ENCODE measurements around the gene C5orf22.

C5orf22 gene

DNA sequence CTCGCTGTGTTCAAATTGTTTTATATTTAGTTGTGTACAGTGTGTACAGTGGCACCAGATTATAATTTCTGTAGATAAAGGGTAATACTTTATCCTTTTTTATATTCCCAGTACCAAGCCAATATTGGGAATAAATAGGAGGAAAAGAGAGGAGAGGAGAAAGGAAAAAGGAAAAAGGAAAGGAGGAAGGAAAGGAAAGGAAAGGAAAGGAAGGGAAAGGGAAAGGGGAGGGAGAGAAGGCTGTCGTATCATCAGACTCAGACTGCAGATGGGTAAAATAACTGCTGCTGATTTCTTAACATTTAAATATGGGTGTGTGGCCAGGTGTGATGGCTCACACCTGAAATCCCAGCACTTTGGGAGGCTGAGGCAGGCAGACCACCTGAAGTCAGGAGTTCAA lies 51.0 kb downstream of the C5orf22 start:
- H3K36me3 ChIP-seq (replicated peaks; ENCODE audit: insufficient read depth, low read length) = no peaks in the 10 kb centered on the region
- H3K27ac ChIP-seq (ENCODE audit: low read length) = no peak overlapping the region
- no peak for DNase-seq
- H3K9me2 ChIP-seq (replicated peaks; ENCODE audit: insufficient read depth, low read length) = no peaks in the 10 kb centered on the region
- no peaks in the 10 kb centered on the region for H3K79me2 ChIP-seq (ENCODE audit: low read length)
- no peak for TF ChIP-seq EZH2 (optimal IDR thresholded peaks at IDR 0.05; ENCODE audit: low read depth, low read length)
- TF ChIP-seq EZH2phosphoT487 (IDR thresholded peaks at IDR 0.05; ENCODE audit: low read length) = no peak
- TF ChIP-seq, protein P1, sequence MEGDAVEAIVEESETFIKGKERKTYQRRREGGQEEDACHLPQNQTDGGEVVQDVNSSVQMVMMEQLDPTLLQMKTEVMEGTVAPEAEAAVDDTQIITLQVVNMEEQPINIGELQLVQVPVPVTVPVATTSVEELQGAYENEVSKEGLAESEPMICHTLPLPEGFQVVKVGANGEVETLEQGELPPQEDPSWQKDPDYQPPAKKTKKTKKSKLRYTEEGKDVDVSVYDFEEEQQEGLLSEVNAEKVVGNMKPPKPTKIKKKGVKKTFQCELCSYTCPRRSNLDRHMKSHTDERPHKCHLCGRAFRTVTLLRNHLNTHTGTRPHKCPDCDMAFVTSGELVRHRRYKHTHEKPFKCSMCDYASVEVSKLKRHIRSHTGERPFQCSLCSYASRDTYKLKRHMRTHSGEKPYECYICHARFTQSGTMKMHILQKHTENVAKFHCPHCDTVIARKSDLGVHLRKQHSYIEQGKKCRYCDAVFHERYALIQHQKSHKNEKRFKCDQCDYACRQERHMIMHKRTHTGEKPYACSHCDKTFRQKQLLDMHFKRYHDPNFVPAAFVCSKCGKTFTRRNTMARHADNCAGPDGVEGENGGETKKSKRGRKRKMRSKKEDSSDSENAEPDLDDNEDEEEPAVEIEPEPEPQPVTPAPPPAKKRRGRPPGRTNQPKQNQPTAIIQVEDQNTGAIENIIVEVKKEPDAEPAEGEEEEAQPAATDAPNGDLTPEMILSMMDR (IDR thresholded peaks at IDR 0.05; ENCODE audit: low read length) = no peak
- H3K9ac ChIP-seq (ENCODE audit: low read length) = no peak overlapping the region
- H3K9me3 ChIP-seq (replicated peaks; ENCODE audit: insufficient read depth, low read length) = no peaks in the 10 kb centered on the region
- no peak overlapping the region for H2AFZ ChIP-seq (ENCODE audit: low read length)
- no peaks in the 10 kb centered on the region for H3F3A ChIP-seq (ENCODE audit: insufficient read depth, low read length)
- H3K4me3 ChIP-seq (ENCODE audit: low read length) = no peak overlapping the region
- no peak overlapping the region for H3K4me2 ChIP-seq (ENCODE audit: low read depth, low read length)
- no peaks in the 10 kb centered on the region for H3K27me3 ChIP-seq (replicated peaks; ENCODE audit: insufficient read depth, low read length)
- H3K4me1 ChIP-seq (ENCODE audit: low read length) = no peaks in the 10 kb centered on the region
- H4K20me1 ChIP-seq (ENCODE audit: insufficient read depth, low read length) = no peaks in the 10 kb centered on the region

DNA sequence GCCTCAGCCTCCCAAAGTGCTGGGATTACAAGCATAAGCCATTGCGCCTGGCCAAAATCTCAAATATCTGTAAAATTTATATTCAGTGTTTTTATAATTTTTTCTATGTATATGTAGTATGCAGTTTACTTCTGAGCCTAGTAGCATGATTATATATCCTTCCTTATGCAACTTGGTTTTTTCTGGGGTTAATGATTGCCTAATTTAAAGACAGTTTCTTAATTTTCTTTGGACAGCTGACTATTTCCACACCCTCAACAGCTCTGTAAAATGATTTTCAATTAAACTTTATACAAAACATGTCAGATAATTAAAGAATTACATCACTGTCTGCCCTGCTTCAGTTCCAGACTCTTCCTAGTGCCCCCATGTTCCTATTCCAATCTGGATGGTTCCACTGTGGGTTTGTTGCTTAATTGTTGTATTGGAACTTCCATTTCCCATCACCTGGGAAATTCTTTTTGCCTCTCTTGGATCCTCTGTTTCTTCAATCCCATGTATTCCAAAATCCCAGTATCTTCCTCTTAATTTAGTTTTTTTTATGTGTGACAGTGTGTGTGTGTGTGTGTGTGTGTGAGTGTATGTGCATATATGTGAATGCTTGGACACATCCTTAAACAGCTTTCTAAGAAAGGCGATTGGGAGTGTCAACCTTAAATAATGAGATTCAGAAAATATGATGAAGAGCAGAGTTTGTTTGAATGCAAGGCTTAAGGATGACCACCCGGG lies 53.2 kb downstream of the C5orf22 start:
- no peaks in the 10 kb centered on the region for H3K79me2 ChIP-seq (ENCODE audit: low read length)
- H3K9me3 ChIP-seq (replicated peaks; ENCODE audit: insufficient read depth, low read length) = no peaks in the 10 kb centered on the region
- no peak overlapping the region for H3K4me3 ChIP-seq (ENCODE audit: low read length)
- DNase-seq = no peak
- H3F3A ChIP-seq (ENCODE audit: insufficient read depth, low read length) = no peaks in the 10 kb centered on the region
- H3K4me1 ChIP-seq (ENCODE audit: low read length) = no peaks in the 10 kb centered on the region
- no peaks in the 10 kb centered on the region for H4K20me1 ChIP-seq (ENCODE audit: insufficient read depth, low read length)
- H3K9ac ChIP-seq (ENCODE audit: low read length) = no peak overlapping the region
- no peaks in the 10 kb centered on the region for H3K9me2 ChIP-seq (replicated peaks; ENCODE audit: insufficient read depth, low read length)
- H2AFZ ChIP-seq (ENCODE audit: low read length) = no peak overlapping the region
- no peak overlapping the region for H3K27ac ChIP-seq (ENCODE audit: low read length)
- H3K27me3 ChIP-seq (replicated peaks; ENCODE audit: insufficient read depth, low read length) = no peaks in the 10 kb centered on the region
- H3K4me2 ChIP-seq (ENCODE audit: low read depth, low read length) = no peak overlapping the region
- TF ChIP-seq EZH2phosphoT487 (IDR thresholded peaks at IDR 0.05; ENCODE audit: low read length) (no peak), EZH2 (optimal IDR thresholded peaks at IDR 0.05; ENCODE audit: low read depth, low read length) (no peak)
- TF ChIP-seq, protein P1 (IDR thresholded peaks at IDR 0.05; ENCODE audit: low read length) = no peak
- no peaks in the 10 kb centered on the region for H3K36me3 ChIP-seq (replicated peaks; ENCODE audit: insufficient read depth, low read length)

DNA sequence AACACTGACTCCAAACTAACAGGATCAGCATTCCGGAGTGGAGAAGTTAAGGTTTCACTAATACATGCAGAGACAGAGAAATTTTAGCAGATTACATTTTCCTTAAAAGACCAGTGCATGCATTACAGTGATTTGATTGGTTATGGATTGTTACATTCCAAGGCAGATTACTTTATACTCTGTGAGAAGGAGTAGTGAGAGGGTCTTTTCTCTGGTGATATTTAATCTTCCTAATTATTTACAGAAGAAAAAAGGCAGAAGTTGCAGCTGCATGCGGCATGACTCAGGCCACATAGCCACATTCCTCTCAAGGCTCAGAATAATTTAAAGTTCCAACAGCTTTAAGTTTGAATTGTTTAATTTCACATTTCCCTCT lies 53.8 kb downstream of the C5orf22 start:
- no peaks in the 10 kb centered on the region for H3K79me2 ChIP-seq (ENCODE audit: low read length)
- no peak overlapping the region for H3K9ac ChIP-seq (ENCODE audit: low read length)
- DNase-seq = no peak
- no peaks in the 10 kb centered on the region for H3F3A ChIP-seq (ENCODE audit: insufficient read depth, low read length)
- H3K4me1 ChIP-seq (ENCODE audit: low read length) = no peaks in the 10 kb centered on the region
- no peaks in the 10 kb centered on the region for H3K9me2 ChIP-seq (replicated peaks; ENCODE audit: insufficient read depth, low read length)
- no peak overlapping the region for H2AFZ ChIP-seq (ENCODE audit: low read length)
- no peak overlapping the region for H3K4me2 ChIP-seq (ENCODE audit: low read depth, low read length)
- H3K27ac ChIP-seq (ENCODE audit: low read length) = no peak overlapping the region
- H3K36me3 ChIP-seq (replicated peaks; ENCODE audit: insufficient read depth, low read length) = no peaks in the 10 kb centered on the region
- H4K20me1 ChIP-seq (ENCODE audit: insufficient read depth, low read length) = no peaks in the 10 kb centered on the region
- no peaks in the 10 kb centered on the region for H3K9me3 ChIP-seq (replicated peaks; ENCODE audit: insufficient read depth, low read length)
- H3K4me3 ChIP-seq (ENCODE audit: low read length) = no peak overlapping the region
- TF ChIP-seq EZH2phosphoT487 (IDR thresholded peaks at IDR 0.05; ENCODE audit: low read length) (no peak), EZH2 (optimal IDR thresholded peaks at IDR 0.05; ENCODE audit: low read depth, low read length) (no peak)
- TF ChIP-seq, protein P1 (IDR thresholded peaks at IDR 0.05; ENCODE audit: low read length) = no peak
- H3K27me3 ChIP-seq (replicated peaks; ENCODE audit: insufficient read depth, low read length) = no peaks in the 10 kb centered on the region
